EH (cell line): ENCODE data around the gene FGF12.
"Not testable (repeated sequence)": the region's sequence is repeated elsewhere in the genome, so short reads cannot be mapped to it uniquely, and the experiment has no call there.

Experiments used
- DNase-seq: peaks from one replicate; pipeline ENCODE4 v3.0.0-alpha.2; 2015; ENCODE audit warnings: low read depth

Gene FGF12

GRCh38 chr3:192727032-192727847 lies at the start of gene FGF12:
Gene FGF12 (minus strand): TSS chr3:192727541.
- DNase-seq: peak; percentile 39

GRCh38 chr3:192774341-192774740 lies 47.0 kb upstream of the FGF12 start:
- not testable (repeated sequence) for DNase-seq

GRCh38 chr3:192772240-192772894 lies 45.0 kb upstream of the FGF12 start:
- DNase-seq: peak; percentile 48

GRCh38 chr3:192758654-192759053 lies 31.3 kb upstream of the FGF12 start:
- DNase-seq: no peak

DNA sequence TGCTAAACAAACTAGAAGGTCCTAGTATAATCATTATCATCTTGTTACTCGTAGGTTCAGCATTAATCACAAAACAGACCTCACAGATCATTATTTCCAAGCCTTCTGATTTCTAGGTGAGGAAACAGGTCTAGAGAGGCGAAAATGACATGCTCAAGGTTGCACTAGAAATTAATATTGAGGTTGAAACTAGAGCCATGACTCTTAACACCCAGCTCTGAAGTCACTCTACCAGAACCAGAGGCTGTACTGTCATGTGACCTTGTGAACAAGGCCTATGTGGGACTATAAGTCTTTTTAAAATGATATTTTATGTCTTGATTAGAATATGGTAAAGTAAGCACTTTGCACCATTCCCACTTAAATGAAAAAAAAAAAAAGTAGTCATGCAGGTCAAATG lies 23.8 kb upstream of the FGF12 start:
- no peak for DNase-seq

- no peak for DNase-seq
These were observed 22.9 kb upstream of the FGF12 start for GRCh38 chr3:192750201-192750600.

DNA sequence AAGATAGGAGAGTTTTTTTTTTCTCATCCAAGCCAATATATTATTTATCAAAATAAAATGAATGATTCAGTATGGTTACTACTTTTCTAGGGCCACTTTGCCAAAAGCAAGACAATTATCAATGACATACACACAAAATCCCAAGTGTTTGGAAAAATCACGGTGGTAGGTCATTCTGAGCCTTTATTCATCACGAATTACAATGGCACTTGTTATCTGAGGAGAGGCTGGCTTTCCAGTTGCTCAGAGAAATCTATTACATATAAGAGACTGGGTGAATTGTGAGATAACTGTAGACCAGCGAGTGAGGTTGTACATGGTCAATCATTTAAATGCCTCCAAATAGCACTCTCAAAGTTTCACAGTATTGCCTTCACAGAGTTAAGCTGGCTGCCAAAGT lies 20.4 kb upstream of the FGF12 start:
- no peak for DNase-seq

- DNase-seq: no peak
These were observed 19.8 kb upstream of the FGF12 start for GRCh38 chr3:192747145-192747544.

DNA sequence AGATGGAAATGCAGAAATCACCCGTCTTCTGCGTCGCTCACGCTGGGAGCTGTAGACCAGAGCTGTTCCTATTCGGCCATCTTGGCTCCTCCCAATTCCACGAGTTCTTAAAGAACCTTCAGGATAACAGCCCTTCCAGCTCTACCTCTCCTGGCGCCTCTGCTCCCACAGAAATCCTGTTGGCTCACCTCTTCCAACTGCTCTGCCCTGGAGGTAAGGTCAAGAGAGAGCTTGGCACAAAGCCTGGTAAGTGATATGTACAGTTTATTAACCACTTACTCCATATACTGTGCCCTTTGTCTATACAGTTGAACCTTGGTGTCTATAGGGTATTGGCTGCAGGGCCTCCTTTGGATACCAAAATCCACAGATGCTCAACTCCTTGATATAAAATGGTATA lies 17.8 kb upstream of the FGF12 start:
- no peak for DNase-seq

DNA sequence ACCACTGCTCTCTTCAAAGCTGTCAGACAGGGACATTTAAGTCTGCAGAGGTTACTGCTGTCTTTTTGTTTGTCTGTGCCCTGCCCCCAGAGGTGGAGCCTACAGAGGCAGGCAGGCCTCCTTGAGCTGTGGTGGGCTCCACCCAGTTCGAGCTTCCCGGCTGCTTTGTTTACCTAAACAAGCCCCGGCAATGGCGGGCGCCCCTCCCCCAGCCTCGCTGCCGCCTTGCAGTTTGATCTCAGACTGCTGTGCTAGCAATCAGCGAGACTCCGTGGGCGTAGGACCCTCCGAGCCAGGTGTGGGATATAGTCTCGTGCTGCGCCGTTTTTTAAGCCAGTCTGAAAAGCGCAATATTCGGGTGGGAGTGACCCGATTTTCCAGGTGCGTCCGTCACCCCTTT lies 17.3 kb upstream of the FGF12 start:
- not testable (repeated sequence) for DNase-seq

GRCh38 chr3:192737506-192737905 lies 10.2 kb upstream of the FGF12 start:
- no peak for DNase-seq

DNA sequence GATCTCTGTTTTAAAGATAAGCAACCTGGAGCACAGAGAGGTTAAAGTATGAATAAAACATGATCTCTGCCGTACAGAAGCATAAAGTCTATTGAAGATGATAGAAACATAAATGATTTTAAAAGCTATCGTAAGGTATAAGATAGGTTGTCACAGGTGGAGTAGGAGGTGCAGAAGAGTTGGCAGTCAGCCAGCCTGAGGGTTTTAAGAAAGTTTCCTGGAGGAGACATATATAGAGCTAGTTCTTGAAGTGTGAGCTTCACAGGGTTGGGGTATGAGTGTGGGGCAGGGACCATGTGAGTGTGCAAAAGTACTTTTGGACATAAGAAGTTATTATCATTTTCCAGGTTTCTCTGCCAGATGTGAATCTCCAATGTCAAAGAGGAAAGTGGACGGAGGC lies 3.9 kb upstream of the FGF12 start:
- DNase-seq: no peak

- DNase-seq: no peak
These were observed 956 bp downstream of the FGF12 start for GRCh38 chr3:192726385-192726784.

GRCh38 chr3:192719964-192720363 lies 7.4 kb downstream of the FGF12 start:
- no peak for DNase-seq

DNA sequence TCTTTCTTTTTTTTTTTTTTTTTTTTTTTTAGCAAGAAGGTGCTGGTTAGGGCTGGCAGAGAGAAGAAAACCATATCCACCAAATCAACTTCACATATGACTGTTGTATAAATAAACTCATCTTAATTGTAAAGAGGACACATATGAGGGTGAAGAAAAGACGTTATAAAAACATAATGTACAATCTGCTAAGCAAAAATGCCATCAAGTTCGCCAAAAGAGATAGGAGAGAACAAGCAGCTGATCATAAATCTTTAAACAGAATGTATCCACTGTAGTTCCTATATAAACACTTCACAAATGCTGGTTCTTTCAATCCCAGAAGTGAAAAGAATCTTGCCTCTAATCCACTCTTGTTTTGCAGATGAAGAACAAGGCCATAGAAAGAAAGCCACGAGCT lies 9.2 kb downstream of the FGF12 start:
- DNase-seq: no peak

GRCh38 chr3:192715126-192715525 lies 12.2 kb downstream of the FGF12 start:
- DNase-seq: no peak

- not testable (repeated sequence) for DNase-seq
These were observed 16.2 kb downstream of the FGF12 start for GRCh38 chr3:192711126-192711525.

GRCh38 chr3:192710366-192710765 lies 17.0 kb downstream of the FGF12 start:
- no peak for DNase-seq

DNA sequence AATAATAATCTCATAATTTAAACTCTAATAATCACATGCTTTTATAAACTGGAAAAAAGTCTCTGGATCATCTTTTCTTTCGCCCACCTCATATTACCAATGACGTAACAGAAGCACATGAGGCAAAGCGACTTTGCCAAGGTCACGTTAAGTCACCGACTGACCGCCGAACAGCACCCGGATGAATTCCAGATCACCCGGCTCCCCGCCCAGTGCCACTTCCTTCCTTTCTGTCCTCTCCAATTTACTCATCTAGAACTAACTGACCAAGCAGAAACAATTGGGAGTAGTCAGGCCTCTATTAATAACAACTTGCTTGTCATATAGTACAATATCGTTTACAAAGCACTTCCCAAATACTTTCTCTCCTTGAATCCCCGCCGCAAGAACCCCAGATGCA lies 21.1 kb downstream of the FGF12 start:
- no peak for DNase-seq

GRCh38 chr3:192700885-192701284 lies 26.5 kb downstream of the FGF12 start:
- no peak for DNase-seq

GRCh38 chr3:192696943-192697587 lies 30.3 kb downstream of the FGF12 start:
- DNase-seq: no peak

DNA sequence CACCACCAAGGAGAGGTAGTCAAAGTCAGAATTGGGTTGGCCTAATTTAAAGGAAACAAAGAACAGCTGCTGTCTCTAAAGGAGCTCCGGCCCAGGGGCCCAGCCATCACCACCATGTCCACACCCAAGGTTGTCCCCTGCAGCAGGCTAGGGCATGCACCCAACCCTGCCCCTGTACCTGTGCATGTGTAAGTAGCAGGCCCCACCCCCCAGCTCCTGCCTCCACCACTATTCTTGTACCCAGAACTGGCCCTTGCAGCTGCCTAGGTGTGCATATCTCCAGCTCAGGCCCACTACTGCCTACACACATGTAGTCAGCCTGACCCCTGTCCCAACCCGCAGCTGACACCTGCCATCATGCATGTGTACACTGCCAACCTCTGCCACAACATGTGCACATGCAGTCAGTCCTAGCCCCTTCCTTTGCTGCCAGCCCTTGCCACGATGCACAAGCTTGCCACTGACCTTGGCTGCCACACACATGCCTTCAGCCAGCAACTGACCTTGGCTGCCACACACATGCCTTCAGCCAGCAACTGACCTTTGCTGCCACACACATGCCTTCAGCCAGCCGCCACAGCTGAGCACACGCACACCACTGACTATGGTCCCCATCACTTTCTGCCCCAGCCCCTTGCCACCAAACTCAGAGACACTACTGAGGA lies 39.7 kb downstream of the FGF12 start:
- DNase-seq: no peak

GRCh38 chr3:192685801-192686200 lies 41.5 kb downstream of the FGF12 start:
- no peak for DNase-seq
